ENCODE results near the gene ARMH3.

- TF ChIP-seq CTCF (IDR thresholded peaks at IDR 0.05) (no peak), POLR2A (IDR thresholded peaks at IDR 0.05) (no peak), EP300 (IDR thresholded peaks at IDR 0.05; ENCODE audit: low read depth) (no peak)
These were observed 86.5 kb downstream of the ARMH3 start for GRCh38 chr10:101969412-101969922.
